ENCODE results near the gene RND1.
"Not testable (repeated sequence)": the region's sequence is repeated elsewhere in the genome, so short reads cannot be mapped to it uniquely, and the experiment has no call there.

The RND1 gene

GRCh38 chr12:48881686-48882314 is 16.1 kb upstream of the RND1 start:
- no peak overlapping the region for H3K4me3 ChIP-seq (ENCODE audit: low read depth, low read length)
- TF ChIP-seq CTCF (IDR thresholded peaks at IDR 0.05; ENCODE audit: borderline replicate concordance, insufficient read depth, low read depth, low read length), result no peak

- H3K4me3 ChIP-seq (ENCODE audit: low read depth, low read length), result no peak overlapping the region
- no peak for TF ChIP-seq CTCF (IDR thresholded peaks at IDR 0.05; ENCODE audit: borderline replicate concordance, insufficient read depth, low read depth, low read length)
Measured at GRCh38 chr12:48880647-48881046, 15.0 kb upstream of the RND1 start.

GRCh38 chr12:48878548-48878947 is 12.9 kb upstream of the RND1 start:
- TF ChIP-seq CTCF (IDR thresholded peaks at IDR 0.05; ENCODE audit: borderline replicate concordance, insufficient read depth, low read depth, low read length), result no peak

GRCh38 chr12:48875944-48876515 is 10.4 kb upstream of the RND1 start:
- TF ChIP-seq CTCF (IDR thresholded peaks at IDR 0.05; ENCODE audit: borderline replicate concordance, insufficient read depth, low read depth, low read length), result no peak

More at GRCh38 chr12:48878548-48878947, 12.9 kb upstream of the RND1 start:
- no peak overlapping the region for H3K4me3 ChIP-seq (ENCODE audit: low read depth, low read length)

GRCh38 chr12:48873534-48873933 is 7.9 kb upstream of the RND1 start:
- not testable (repeated sequence) for H3K4me3 ChIP-seq (ENCODE audit: low read depth, low read length)

More at GRCh38 chr12:48875944-48876515, 10.4 kb upstream of the RND1 start:
- no peak overlapping the region for H3K4me3 ChIP-seq (ENCODE audit: low read depth, low read length)

GRCh38 chr12:48873096-48873495 is 7.4 kb upstream of the RND1 start:
- no peak overlapping the region for H3K4me3 ChIP-seq (ENCODE audit: low read depth, low read length)
- TF ChIP-seq CTCF (IDR thresholded peaks at IDR 0.05; ENCODE audit: borderline replicate concordance, insufficient read depth, low read depth, low read length), result no peak

- H3K4me3 ChIP-seq (ENCODE audit: low read depth, low read length), result no peak overlapping the region
Measured at GRCh38 chr12:48869191-48869590, 3.5 kb upstream of the RND1 start.

More at GRCh38 chr12:48869191-48869590, 3.5 kb upstream of the RND1 start:
- TF ChIP-seq CTCF (IDR thresholded peaks at IDR 0.05; ENCODE audit: borderline replicate concordance, insufficient read depth, low read depth, low read length), result no peak
